ENCODE measurements around the gene ARMC9. TPM values are rescaled to one million over a fixed set of nuclear protein-coding genes. Genes with fewer than 3 reads are reported as not detected.

Gene ARMC9
- total and polyA plus RNA-seq, 2 of the 13 experiments (the other 11 are each of a cell fraction or from before 2014, with no cell fraction given): 9.1 to 12.8 TPM

- POLR2A ChIA-PET: no interaction called here
- no peaks in the 10 kb centered on the region for H3K79me2 ChIP-seq (ENCODE audit: insufficient read depth, low read length)
- no peak overlapping the region for H3K27ac ChIP-seq (ENCODE audit: extremely low read length, insufficient read depth, low read length)
- no peak overlapping the region for H2AFZ ChIP-seq (ENCODE audit: low read length)
- CTCF ChIA-PET (ENCODE audit: low intra/inter-chr PET ratio, low total read pairs): no interaction called here
- intact Hi-C loops (cut with micrococcal nuclease; ENCODE audit: unreplicated experiment): no loop called here
- ATAC-seq (no peak; the same call in 2 of the 3 replicates), DNase-seq (ENCODE audit: low spot score) (no peak), FAIRE-seq (no peak)
- H3K4me1 ChIP-seq (ENCODE audit: insufficient read depth, low read length): no peaks in the 10 kb centered on the region
- no peak overlapping the region for H3K9ac ChIP-seq (ENCODE audit: insufficient read depth, low read depth, low read length)
- no TSS peak for BruUV-seq (replicated peaks)
- H3K27me3 ChIP-seq (ENCODE audit: control insufficient read depth in 1 of 2, insufficient read depth in 2 of 2, low read length in 2 of 2): no peaks in the 10 kb centered on the region
- H4K20me1 ChIP-seq (ENCODE audit: insufficient read depth, low read length): no peaks in the 10 kb centered on the region
- no peaks in the 10 kb centered on the region for H3K9me3 ChIP-seq (ENCODE audit: low read length)
- H3K4me3 ChIP-seq (replicated peaks in 1 of 3; ENCODE audit: insufficient read depth in 1 of 3, low read depth in 2 of 3, low read length in 3 of 3): no peak overlapping the region
- in situ Hi-C loops (cut with HindIII; ENCODE audit: extremely low pct_ligation_motif_present, low pct_unique_long_range_greater_than_20kb): no loop called here
- 89% methylated on average over 16 of the region's 16 CpGs for WGBS (ENCODE audit: low lambda C conversion rate)
- no peak overlapping the region for H3K4me2 ChIP-seq (ENCODE audit: low read depth, low read length)
- no peaks in the 10 kb centered on the region for H3K36me3 ChIP-seq (replicated peaks in 1 of 2; ENCODE audit: control insufficient read depth in 1 of 2, insufficient read depth in 2 of 2, low read length in 2 of 2)
- TF ChIP-seq ZKSCAN5 (CRISPR knock-in tag; IDR thresholded peaks at IDR 0.05) (no peak), SP4 (CRISPR knock-in tag; IDR thresholded peaks at IDR 0.05) (no peak), MAF1 (CRISPR knock-in tag; IDR thresholded peaks at IDR 0.05; ENCODE audit: borderline replicate concordance) (no peak), PAF1 (CRISPR knock-in tag; IDR thresholded peaks at IDR 0.05) (no peak), ZBTB37 (CRISPR knock-in tag; IDR thresholded peaks at IDR 0.05) (no peak), ZFYVE20 (CRISPR knock-in tag; IDR thresholded peaks at IDR 0.05; ENCODE audit: borderline replicate concordance, low read depth) (no peak), ZNF879 (CRISPR knock-in tag; IDR thresholded peaks at IDR 0.05) (no peak), KLF15 (CRISPR knock-in tag; IDR thresholded peaks at IDR 0.05; ENCODE audit: borderline replicate concordance) (no peak), MIXL1 (CRISPR knock-in tag; IDR thresholded peaks at IDR 0.05) (no peak), ZNF33A (CRISPR knock-in tag; IDR thresholded peaks at IDR 0.05; ENCODE audit: borderline replicate concordance) (no peak), MTA3 (CRISPR knock-in tag; IDR thresholded peaks at IDR 0.05) (no peak)
- TF ChIP-seq, protein P1, sequence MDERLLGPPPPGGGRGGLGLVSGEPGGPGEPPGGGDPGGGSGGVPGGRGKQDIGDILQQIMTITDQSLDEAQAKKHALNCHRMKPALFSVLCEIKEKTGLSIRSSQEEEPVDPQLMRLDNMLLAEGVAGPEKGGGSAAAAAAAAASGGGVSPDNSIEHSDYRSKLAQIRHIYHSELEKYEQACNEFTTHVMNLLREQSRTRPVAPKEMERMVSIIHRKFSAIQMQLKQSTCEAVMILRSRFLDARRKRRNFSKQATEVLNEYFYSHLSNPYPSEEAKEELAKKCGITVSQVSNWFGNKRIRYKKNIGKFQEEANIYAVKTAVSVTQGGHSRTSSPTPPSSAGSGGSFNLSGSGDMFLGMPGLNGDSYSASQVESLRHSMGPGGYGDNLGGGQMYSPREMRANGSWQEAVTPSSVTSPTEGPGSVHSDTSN (CRISPR knock-in tag; IDR thresholded peaks at IDR 0.05): no peak
- TF ChIP-seq, protein P2, sequence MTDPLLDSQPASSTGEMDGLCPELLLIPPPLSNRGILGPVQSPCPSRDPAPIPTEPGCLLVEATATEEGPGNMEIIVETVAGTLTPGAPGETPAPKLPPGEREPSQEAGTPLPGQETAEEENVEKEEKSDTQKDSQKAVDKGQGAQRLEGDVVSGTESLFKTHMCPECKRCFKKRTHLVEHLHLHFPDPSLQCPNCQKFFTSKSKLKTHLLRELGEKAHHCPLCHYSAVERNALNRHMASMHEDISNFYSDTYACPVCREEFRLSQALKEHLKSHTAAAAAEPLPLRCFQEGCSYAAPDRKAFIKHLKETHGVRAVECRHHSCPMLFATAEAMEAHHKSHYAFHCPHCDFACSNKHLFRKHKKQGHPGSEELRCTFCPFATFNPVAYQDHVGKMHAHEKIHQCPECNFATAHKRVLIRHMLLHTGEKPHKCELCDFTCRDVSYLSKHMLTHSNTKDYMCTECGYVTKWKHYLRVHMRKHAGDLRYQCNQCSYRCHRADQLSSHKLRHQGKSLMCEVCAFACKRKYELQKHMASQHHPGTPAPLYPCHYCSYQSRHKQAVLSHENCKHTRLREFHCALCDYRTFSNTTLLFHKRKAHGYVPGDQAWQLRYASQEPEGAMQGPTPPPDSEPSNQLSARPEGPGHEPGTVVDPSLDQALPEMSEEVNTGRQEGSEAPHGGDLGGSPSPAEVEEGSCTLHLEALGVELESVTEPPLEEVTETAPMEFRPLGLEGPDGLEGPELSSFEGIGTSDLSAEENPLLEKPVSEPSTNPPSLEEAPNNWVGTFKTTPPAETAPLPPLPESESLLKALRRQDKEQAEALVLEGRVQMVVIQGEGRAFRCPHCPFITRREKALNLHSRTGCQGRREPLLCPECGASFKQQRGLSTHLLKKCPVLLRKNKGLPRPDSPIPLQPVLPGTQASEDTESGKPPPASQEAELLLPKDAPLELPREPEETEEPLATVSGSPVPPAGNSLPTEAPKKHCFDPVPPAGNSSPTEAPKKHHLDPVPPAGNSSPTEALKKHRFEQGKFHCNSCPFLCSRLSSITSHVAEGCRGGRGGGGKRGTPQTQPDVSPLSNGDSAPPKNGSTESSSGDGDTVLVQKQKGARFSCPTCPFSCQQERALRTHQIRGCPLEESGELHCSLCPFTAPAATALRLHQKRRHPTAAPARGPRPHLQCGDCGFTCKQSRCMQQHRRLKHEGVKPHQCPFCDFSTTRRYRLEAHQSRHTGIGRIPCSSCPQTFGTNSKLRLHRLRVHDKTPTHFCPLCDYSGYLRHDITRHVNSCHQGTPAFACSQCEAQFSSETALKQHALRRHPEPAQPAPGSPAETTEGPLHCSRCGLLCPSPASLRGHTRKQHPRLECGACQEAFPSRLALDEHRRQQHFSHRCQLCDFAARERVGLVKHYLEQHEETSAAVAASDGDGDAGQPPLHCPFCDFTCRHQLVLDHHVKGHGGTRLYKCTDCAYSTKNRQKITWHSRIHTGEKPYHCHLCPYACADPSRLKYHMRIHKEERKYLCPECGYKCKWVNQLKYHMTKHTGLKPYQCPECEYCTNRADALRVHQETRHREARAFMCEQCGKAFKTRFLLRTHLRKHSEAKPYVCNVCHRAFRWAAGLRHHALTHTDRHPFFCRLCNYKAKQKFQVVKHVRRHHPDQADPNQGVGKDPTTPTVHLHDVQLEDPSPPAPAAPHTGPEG (CRISPR knock-in tag; IDR thresholded peaks at IDR 0.05): no peak
- TF ChIP-seq, protein P3, sequence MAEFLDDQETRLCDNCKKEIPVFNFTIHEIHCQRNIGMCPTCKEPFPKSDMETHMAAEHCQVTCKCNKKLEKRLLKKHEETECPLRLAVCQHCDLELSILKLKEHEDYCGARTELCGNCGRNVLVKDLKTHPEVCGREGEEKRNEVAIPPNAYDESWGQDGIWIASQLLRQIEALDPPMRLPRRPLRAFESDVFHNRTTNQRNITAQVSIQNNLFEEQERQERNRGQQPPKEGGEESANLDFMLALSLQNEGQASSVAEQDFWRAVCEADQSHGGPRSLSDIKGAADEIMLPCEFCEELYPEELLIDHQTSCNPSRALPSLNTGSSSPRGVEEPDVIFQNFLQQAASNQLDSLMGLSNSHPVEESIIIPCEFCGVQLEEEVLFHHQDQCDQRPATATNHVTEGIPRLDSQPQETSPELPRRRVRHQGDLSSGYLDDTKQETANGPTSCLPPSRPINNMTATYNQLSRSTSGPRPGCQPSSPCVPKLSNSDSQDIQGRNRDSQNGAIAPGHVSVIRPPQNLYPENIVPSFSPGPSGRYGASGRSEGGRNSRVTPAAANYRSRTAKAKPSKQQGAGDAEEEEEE (CRISPR knock-in tag; IDR thresholded peaks at IDR 0.05; ENCODE audit: borderline replicate concordance): no peak
Measured at GRCh38 chr2:231308631-231309428, 110.4 kb downstream of the ARMC9 start.

Measured in HepG2 (cell line).